Peyer's patch (tissue), 4 donors: Measurements from ENCODE around the gene ZBTB47. TPM values are rescaled to one million over a fixed set of nuclear protein-coding genes. Genes with fewer than 3 reads are reported as not detected.
A peak's percentile ranks its signal among the peaks of the same experiment; 100 is the strongest.

Experiments
- DNase-seq, 3 donors: peaks; one replicate each; pipeline ENCODE4 v3.0.0-alpha.2; 2017 to 2019
- H3K27ac ChIP-seq, 4 donors: fragments of 200-600 bp; sonication (generic); one replicate each; pipeline ENCODE4 v1.5.1; 2016 to 2019
- H3K27me3 ChIP-seq, 2 donors: fragments of 200-600 bp; sonication (generic); one replicate each; pipeline ENCODE4 v1.5.1; 2019
- H3K36me3 ChIP-seq, 3 donors: fragments of 200-600 bp; sonication (generic); one replicate each; pipeline ENCODE4 v1.5.1; 2016 to 2019
- H3K4me1 ChIP-seq, 4 donors: fragments of 200-600 bp; sonication (generic); one replicate each; pipeline ENCODE4 v1.5.1; 2016 to 2019
- H3K4me3 ChIP-seq, 4 donors: fragments of 200-600 bp; sonication (generic); 1 replicate in 3 of 4; 2 replicates in 1 of 4; pipeline ENCODE4 v1.5.1; 2016 to 2019; ENCODE audit warnings: mild to moderate bottlenecking in 1 of 4
- H3K9me3 ChIP-seq, 4 donors: fragments of 200-600 bp; sonication (generic); one replicate each; pipeline ENCODE4 v1.5.1; 2016 to 2019; ENCODE audit warnings: mild to moderate bottlenecking in 1 of 4
- POLR2A ChIP-seq, 2 donors: fragments of 450-650 bp; IDR thresholded peaks; one replicate each; pipeline ENCODE4 v1.5.1; 2017; ENCODE audit warnings: antibody characterized with exemption in 2 of 2, mild to moderate bottlenecking in 2 of 2, moderate library complexity in 2 of 2
- total RNA-seq, 4 donors: library from RNA; depleted of rRNA; stranded (reverse); fragments of >200 nt; gene quantifications; one replicate each; pipeline ENCODE4 v1.1.0, GENCODE V29; 2016
- TF ChIP-seq, protein P1 (sequence below), 6 experiments: fragments of 450-650 bp in 4 of 6; fragments of 200-600 bp in 2 of 6; sonication (generic) in 1 of 6; IDR thresholded peaks; one replicate each; pipeline ENCODE4 v1.5.1; 2017 to 2019; ENCODE audit warnings: antibody characterized with exemption in 6 of 6, mild to moderate bottlenecking in 3 of 6, moderate library complexity in 1 of 6

Gene ZBTB47
- total RNA-seq, 4 donors from 2014 or later, result 5.3 to 30.5 (median 14.7) TPM

GRCh38 chr3:42647821-42648459 lies 5.6 kb upstream of the ZBTB47 start:
- Histone ChIP-seq H3K4me1 (peaks cover 1 to 17% (median 6%) of the 10 kb centered on the region in 4 donors), H3K27ac (no peak overlapping the region), H3K36me3 (peaks cover 0 to 57% (median 0%) of the 10 kb centered on the region in 3 donors), H3K9me3 (no peaks in the 10 kb centered on the region), H3K4me3 (no peak overlapping the region), H3K27me3 (no peaks in the 10 kb centered on the region)
- TF ChIP-seq, protein P1, sequence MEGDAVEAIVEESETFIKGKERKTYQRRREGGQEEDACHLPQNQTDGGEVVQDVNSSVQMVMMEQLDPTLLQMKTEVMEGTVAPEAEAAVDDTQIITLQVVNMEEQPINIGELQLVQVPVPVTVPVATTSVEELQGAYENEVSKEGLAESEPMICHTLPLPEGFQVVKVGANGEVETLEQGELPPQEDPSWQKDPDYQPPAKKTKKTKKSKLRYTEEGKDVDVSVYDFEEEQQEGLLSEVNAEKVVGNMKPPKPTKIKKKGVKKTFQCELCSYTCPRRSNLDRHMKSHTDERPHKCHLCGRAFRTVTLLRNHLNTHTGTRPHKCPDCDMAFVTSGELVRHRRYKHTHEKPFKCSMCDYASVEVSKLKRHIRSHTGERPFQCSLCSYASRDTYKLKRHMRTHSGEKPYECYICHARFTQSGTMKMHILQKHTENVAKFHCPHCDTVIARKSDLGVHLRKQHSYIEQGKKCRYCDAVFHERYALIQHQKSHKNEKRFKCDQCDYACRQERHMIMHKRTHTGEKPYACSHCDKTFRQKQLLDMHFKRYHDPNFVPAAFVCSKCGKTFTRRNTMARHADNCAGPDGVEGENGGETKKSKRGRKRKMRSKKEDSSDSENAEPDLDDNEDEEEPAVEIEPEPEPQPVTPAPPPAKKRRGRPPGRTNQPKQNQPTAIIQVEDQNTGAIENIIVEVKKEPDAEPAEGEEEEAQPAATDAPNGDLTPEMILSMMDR (IDR thresholded peaks at IDR 0.05), result no peak
- TF ChIP-seq POLR2A (IDR thresholded peaks at IDR 0.05), result no peak
- no peak for DNase-seq

GRCh38 chr3:42649006-42649405 lies 4.5 kb upstream of the ZBTB47 start:
- H3K36me3 ChIP-seq, result peaks cover 0 to 46% (median 0%) of the 10 kb centered on the region in 3 donors
- H3K27ac ChIP-seq, result no peak overlapping the region
- DNase-seq, result no peak
- TF ChIP-seq, protein P1 (IDR thresholded peaks at IDR 0.05), result no peak
- peaks cover 5 to 27% (median 11%) of the 10 kb centered on the region in 4 donors for H3K4me1 ChIP-seq
- no peak overlapping the region for H3K4me3 ChIP-seq
- H3K9me3 ChIP-seq, result no peaks in the 10 kb centered on the region
- H3K27me3 ChIP-seq, result no peaks in the 10 kb centered on the region

- no peak overlapping the region for H3K27ac ChIP-seq
- peaks cover 5 to 29% (median 13%) of the 10 kb centered on the region in 4 donors for H3K4me1 ChIP-seq
- DNase-seq, result no peak
- no peaks in the 10 kb centered on the region for H3K27me3 ChIP-seq
- H3K36me3 ChIP-seq, result peaks cover 0 to 39% (median 0%) of the 10 kb centered on the region in 3 donors
- H3K4me3 ChIP-seq, result no peak overlapping the region
- no peak for TF ChIP-seq POLR2A (IDR thresholded peaks at IDR 0.05)
- TF ChIP-seq, protein P1 (IDR thresholded peaks at IDR 0.05), result no peak
- H3K9me3 ChIP-seq, result no peaks in the 10 kb centered on the region
Measured at GRCh38 chr3:42649783-42650182, 3.7 kb upstream of the ZBTB47 start.

DNA sequence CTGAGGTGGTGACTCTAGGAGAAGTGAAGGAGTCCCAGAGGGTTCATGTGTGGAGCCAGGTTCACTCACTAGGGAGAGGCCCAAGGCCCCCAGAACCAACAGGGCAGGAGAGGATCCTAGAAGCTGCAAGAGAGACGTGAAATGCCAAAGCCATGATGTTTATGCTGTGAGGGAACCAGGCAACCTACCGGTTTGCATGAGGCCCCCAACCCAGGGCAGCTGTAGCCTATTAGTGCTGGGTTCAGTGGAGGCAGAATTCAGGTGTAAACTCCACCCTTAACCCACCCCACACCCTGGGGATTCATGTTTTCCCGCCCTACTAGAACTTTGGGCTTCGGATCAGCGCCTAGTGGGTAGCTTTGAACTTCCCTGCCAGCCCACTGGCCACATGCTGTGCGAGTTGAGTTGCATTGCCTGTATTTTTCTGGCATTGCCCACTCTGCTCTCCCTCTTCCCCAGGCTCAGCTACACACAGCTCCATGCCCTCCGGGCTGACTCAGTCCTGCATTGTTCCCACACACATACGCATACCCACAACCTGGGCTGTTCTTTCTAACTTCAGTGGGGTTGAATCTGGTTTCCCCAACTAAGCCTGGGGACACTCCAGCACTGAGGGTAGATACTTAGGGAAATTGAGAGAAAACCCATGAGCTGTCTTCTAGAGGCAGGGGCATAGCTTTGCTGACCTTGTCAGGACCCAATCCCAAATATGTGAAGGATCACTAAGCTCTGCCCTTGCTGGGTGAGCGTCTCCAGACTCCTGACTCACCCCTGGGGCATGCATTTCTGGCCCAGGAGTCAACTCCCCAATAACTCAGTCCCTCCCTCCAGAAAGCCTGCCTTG lies 2.0 kb upstream of the ZBTB47 start:
- TF ChIP-seq, protein P1 (IDR thresholded peaks at IDR 0.05), result no peak
- TF ChIP-seq POLR2A (IDR thresholded peaks at IDR 0.05), result no peak
- H3K27me3 ChIP-seq, result no peaks in the 10 kb centered on the region
- peaks cover 0 to 22% (median 0%) of the 10 kb centered on the region in 3 donors for H3K36me3 ChIP-seq
- H3K4me1 ChIP-seq, result peaks cover 5 to 43% (median 15%) of the 10 kb centered on the region in 4 donors
- H3K9me3 ChIP-seq, result no peaks in the 10 kb centered on the region
- no peak overlapping the region for H3K4me3 ChIP-seq
- peak overlapping the region in 2 of 4 donors; percentile 77 to 90 for H3K27ac ChIP-seq
- DNase-seq, result no peak

DNA sequence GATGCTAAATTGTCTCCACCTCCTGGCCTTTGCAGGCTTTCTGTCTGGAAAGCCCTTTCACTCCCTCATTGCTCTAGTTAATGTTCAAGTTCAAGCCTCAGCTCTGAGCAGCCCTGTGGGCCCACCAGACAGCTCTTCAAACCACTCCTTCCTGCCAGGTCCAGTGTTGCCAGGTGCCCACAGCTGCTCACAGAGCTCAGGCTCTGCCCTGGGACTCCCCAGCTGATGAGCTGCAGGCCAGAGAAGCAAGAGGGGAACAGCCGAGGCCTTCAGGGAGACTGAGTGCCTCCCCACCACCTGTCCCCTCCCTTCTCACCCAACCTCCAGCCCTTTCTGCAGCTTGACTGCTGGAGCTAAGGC lies 1.3 kb upstream of the ZBTB47 start:
- H3K4me1 ChIP-seq, result peaks cover 5 to 43% (median 15%) of the 10 kb centered on the region in 4 donors
- peak overlapping the region in 3 of 4 donors; percentile 6 to 84 (median 82) for H3K4me3 ChIP-seq
- peak overlapping the region in 3 of 4 donors; percentile 77 to 90 (median 84) for H3K27ac ChIP-seq
- H3K36me3 ChIP-seq, result peaks cover 0 to 14% (median 0%) of the 10 kb centered on the region in 3 donors
- DNase-seq, result no peak
- no peaks in the 10 kb centered on the region for H3K27me3 ChIP-seq
- no peak for TF ChIP-seq POLR2A (IDR thresholded peaks at IDR 0.05)
- TF ChIP-seq, protein P1 (IDR thresholded peaks at IDR 0.05), result no peak
- no peaks in the 10 kb centered on the region for H3K9me3 ChIP-seq
